ENCODE measurements around the gene MTHFSD.

The MTHFSD gene

DNA sequence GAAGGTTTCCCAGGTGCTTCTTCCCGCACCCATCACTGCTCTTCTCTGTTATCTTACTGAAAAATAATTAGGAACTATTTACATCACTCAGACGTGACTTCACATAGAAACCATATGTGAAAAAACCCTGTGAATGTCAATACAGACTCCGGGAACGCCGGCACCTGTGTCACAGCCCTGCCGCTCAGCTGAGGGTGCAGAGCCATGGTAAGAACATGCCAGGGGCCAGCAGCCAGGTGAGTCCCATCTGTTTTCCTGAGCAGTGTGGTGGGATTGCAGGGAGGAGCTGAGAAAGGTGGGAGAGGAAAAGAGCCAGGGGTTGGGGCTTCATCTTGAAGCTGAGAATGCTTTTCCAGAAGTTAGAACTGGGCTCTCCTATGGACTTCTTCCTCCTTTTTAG, 31.0 kb downstream of the MTHFSD start:
- DNase-seq = no peak

DNA sequence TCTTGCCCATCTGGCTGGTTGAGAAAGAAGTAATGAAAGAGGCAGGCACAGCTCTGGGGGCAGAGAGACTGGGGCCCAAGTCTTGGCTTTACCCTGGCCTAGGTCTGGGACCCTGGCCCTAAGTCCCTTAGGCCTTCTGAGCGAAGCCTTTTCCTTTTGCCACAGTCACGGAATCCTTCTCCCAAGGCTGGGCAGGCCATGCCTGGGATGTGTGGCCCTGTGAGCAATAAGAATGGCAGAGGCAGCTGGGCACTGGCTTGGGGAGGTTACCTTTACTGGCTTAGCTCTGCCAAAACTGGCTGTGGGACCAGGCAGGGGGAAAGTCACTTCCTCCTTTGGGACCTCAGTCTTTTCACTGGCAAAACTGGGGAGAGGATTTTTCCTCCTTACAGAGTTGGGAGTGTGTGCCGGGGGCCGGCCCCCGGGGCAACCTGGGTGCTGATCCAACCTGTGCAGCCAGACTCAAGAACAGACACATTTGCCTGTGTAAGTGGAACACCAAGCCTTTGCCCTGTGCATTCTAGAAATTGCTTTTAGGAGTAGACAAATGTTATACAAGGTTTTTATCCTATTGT, 31.8 kb downstream of the MTHFSD start:
- DNase-seq = no peak

DNA sequence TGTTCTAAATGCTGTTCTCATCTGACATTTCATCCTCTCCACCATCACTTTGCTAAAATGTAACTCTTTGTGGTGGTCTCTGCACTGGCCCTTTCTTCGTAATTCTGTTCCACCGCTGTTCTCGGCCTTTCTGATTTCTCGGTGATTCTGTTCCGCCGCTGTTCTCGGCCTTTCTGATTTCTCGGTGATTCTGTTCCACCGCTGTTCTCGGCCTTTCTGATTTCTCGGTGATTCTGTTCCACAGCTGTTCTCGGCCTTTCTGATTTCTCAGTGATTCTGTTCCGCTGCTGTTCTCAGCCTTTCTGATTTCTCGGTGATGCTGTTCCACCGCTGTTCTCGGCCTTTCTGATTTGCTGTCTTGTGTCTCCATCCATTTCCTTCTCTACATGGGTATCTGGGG, 32.4 kb downstream of the MTHFSD start:
- DNase-seq = no peak

DNA sequence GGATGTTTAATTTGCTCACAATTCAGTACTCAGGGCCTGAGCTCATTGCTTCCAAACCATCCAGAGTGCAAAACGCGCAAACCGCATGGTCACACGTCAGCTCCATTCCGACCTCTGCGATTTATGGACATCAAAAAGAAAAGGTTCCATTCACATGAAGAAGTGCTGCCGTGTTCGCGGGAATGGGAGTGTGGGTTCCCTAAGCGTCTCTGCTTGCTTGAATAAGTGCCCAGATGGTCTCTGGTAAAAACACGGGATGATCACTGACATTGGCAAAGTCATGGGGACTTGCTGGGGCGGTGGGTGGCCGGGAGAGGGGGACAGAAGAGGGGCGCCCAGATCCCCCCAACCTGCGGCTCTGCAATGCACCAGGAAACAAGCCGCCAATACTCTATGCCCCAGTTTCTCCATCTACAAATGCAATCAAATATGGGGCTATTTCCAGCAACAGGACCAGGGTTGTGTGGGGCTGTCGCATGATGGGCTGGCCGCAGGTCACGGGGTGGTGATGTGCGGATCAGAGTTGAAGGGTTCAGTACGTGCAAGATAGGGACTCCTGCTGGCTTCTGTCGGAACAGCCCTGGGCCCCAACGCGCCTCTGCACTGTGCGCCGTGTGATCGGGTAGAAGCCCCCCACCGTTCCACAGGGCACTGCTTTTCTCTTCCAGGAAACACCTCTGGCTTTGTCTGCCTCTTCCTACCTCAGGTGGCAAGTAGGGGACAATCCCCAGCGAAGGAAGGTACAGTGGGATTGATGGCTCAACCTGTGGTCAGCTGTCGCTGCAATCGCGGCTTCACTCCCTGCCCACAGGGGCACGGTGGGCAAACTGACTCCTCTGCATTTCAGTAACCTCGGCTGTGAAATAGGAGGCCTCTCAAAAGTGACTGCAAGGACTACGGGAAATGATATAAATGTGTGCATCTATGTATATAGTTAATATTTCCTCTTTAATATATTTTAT, 33.5 kb downstream of the MTHFSD start:
- DNase-seq = no peak

DNA sequence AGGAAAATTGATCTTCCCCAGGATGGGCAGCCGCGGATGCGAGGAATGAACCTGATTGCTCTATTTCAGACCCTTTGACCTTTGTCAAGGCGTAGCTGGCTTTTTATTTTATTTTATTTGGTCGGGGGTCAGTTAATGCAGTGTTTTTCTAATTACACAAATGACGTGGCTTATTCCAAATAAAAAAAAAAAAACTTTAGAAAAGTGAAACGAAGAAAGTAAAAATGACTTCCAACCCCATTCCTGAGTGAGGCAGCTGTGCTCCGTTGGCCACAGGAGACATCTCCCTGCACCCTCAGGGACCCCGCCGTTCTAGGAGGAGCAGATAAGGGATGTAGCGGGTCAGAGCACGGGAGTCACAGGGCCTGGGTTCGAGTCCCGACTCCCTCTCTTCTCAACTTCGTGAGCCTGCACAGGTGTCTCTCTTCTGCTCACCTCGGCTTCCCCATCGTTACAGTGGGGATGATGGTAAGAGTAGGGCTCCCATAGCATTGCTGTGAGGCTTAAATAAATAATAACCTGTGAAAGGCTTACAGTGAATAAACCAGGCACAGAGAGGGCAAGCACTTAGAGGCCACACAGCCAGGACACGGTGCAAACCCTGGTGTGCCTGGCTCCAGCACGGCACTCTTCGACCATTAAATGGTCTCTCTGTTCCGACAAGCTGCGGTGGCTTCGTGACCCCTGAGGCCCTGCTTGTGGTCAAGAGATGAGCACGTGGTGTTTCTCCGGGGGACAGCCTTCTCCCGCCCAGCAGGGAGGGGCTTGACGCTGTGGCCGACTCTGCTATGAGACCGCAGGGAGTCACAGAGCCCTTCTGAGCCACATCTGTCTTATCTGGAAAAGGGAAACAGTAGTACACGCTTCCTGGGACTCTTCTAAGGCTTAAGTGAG, 34.5 kb downstream of the MTHFSD start:
- DNase-seq = no peak

DNA sequence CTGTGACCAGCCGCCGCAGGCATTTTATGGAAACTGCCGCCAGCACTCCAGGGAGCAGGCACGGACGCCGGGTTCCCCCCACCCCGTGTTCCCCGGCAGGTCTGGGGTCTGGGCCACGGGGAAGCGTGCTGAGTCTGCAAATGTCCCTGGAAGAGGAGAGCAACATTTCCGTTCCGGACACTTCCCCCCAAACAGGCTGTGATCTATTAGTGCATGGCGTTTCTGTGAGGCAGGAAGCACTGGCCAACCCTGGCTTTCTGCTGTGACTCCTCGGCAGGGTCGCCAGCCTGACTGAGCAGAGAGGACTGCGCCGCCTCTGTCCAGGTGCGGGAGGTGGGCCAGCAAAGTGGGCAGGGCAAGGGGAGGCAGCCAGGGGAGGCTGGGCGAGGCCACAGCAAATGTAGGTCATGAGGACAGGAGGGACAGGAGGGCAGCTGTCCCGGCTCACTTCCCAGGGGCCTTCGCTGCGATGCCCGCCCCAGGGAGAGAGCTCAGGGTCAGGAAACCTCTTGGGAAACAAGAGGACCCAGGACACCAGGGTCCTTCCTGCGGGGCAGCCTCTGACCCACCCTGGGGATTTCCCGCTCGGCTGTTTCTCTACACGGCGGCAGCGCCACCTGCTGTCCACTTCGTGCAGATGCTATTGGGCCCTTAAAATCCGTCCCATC, 35.3 kb downstream of the MTHFSD start:
- peak; percentile 50 for DNase-seq

DNA sequence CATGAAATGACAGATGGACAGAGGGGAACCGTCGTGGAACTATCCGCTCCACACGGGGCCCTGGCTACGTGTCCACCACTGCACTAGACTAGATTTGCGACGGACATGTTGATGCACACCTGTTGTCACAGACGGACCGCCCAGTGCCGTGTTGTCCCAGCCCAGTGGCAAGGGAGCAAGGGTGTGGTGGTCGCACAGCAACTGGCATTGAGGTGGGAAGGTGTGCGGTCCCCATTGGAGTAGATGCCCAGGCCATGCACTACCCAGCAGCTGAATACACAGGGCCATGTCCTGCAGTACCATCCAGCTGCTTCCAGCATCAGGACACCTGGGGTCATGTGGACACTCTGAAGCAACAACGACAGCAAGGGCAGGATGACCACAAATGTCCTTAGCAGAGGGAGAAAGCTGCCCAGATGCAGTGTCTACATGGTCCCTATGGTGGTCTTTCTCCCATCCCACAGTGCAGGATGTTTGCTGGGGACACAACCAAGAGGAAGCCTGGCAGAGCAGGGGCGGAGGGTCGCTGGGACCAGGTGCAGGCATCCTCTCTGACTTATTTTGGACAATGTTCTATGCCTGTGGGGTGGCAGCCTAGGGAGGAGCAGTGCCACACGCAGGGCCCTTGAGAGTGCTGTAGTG, 35.9 kb downstream of the MTHFSD start:
- no peak for DNase-seq

DNA sequence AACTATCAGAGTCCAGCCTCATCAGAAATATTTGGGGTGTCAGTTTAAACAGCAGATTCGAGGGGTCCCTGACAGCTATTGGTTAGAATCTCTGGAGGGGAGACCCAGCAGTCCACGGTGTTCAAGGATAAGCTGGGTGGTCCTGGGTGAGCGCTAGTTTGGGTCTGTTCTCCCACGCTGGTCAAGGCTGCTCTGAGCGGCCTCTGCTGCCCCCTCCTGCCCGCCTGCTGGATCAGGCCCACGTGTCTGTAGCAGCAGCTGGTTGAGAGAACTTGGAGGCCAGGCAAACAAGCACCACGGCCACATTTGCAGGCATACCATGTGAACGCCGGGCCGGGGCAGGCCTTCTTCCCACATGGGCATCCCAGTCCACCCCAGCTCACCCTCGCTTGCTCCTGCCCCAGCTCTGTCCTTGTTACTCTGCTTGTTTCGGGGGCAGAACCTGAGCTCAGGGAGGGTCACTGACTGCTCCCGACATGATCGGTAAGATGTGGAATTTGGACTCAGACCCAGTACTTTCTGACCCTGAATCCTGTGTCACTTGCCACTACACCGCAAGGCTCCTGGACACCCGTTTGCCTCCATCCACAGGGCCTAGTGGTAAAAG, 37.3 kb downstream of the MTHFSD start:
- peak; percentile 3 for DNase-seq

DNA sequence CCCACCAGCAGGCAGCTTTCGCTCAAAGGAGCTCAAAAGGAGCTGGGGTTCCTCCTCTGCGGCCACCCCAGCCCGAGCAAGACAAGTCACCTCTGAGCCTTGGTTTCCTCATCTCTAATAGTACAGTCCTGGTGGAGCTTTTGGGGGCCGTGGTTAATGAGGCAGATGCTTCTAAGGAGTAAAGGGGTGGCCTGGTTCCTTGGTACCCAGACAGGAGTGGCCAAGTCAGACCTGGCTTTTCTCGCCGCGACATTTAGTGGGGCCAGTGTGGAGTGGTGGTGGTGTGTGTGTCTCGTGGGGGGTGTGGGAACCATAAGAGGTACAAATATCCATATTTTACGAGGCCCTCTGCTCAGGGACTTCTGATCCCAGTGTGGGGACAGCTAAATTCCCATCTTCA, 38.0 kb downstream of the MTHFSD start:
- DNase-seq = no peak

DNA sequence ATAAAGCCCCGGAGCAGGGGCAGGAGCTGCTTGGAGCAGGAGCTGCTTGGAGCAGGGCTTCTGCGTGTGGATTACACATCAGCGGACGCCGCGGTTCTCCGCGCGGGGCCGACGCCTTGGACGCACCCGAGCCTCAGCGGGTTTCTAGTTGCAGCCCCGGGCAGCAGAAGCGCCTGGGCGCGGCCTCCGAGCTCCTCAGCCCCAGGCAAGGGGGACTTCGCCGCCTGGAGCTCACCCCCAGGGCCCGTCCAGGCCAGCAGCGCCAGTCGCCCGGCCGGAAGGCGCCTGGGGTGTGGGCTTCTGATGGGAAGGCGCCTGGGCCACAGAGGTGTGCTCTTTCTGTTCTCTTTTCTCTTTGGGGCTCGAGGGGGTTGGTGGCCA, 38.4 kb downstream of the MTHFSD start:
- no peak for DNase-seq

DNA sequence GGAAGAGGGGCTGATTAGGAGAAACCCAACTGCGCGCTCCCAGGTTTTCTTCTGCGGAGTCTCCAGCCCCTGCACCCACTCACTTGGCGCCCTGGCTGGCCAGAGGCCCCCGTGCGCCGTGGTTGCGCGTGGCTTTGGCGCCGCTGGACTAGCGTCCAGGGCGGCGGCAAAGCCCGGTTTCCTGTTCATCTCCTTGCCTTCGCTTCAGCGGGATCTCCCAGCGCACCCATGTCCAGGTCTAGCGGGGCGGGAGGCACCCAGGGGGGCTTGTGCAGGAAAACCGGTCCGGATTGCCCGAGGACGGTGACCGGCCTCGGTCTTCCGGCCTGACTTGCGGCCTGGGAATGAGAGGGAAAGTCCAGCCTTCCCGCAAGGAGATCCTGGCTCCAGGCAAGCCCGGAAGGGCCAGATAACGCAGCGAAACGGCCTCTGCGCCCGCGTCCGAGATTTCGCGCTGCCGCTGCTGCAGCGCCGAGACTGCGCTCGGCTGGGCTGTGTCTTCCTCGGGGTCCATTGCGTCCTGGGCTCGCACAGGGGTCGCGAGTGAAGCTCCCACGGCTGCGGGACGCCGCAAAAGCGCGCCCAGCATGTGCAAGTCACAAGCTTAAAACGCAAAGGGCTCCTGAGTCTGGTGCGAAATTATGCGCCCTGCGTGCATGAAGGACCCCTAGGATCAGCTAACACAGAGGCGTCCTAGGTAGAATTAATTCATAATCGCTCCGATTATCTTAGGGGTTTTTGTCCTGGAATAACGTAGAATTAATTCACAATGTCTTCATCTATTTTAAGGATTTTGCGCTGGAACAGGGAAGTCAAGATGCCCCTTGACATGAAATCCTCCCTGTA, 39.0 kb downstream of the MTHFSD start:
- no peak for DNase-seq

DNA sequence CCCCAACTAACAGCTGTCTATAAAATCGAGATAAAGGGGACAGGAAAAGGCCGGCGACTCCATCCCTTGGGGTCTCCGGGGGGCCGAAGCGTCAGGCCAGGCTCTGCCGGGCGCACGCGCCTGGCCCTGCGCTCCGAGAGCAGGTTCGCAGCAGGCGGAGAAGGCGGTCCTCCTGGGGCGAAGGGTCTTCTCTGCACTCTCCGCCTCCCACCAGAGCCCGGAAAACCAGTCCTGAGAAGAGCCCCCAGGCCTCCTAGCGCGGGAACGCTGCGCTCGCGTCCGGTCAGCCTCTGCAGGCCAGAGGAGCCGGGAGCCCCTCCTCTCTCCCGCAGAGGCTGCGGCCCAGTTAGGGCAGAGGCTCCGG, 39.6 kb downstream of the MTHFSD start:
- DNase-seq = no peak

DNA sequence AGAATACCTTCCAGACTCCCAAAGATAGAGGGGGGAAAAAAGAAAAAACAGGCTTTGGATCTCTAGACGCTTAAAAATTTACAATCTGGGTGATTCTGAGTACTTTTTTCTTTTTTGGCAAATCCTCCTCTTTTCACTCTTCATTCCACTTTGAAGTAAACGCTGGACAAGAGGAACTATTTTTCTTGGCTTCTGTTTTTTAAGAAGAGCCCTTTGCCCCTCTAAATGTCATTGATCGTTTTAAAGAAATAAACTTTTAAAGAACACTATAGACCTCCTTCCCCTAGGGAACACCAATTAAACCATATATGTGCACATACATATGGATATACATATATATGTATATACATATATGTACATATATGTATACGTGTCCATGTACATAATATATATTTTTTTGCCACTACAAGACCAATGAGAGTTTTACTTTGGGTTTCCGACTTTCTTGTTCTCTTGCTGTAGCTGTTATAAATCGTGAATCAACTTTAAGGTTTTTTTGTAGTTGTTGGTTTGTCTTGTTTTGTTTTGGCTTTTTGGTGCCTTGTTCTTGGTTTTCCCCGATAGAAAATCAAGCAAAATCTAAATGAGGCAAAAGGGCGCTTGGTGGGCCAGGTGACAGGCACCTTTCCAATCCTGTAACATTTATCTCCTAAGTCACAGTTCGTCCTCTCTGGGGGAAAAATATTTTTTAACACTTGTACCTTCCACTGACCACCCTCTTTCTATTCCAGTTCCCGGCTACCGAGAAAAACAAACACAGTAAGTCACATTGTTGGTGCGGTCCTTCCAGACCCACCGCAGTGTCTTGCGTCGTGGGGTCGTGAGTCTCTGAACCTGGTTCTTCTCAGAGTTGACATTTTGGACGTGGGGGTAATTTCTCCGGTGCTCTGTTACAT, 40.3 kb downstream of the MTHFSD start:
- no peak for DNase-seq

DNA sequence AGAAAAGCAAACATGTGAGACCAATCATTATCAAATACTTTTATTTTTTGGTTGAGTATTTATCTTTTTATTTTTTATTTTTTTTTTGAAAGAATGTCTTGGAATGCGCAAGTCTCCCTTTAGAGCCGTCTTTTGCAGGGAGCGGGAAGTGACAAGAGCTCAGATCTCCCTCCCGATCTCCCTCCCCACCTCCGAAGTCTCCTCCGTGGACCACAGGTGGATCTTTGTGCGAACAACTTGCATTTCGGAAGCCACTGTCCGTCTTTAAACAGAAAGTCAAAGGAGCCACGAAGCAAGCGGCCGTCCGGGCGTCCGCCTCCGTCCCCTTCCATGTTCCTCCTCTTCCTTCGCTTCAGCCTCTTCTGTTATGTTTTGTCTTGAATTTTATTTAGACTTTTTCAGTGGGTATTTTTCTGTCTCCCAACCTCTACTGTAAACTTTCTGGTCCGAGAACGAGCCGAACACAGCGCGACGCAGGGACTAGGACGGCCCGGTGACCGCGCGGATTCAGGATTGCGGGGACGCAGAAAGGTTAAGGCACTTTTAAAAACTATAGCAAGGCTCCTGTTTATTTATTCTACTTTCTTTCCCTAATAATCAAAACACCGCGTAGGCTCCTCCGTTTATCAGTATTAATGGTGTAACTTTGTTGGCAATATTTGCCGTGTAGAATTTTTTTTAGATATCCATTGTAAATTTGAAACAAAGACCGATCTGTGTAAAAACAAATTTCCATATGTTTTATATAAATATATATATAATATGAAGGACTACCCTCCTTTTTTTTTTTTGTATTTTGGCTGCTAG, 41.4 kb downstream of the MTHFSD start:
- DNase-seq = no peak

DNA sequence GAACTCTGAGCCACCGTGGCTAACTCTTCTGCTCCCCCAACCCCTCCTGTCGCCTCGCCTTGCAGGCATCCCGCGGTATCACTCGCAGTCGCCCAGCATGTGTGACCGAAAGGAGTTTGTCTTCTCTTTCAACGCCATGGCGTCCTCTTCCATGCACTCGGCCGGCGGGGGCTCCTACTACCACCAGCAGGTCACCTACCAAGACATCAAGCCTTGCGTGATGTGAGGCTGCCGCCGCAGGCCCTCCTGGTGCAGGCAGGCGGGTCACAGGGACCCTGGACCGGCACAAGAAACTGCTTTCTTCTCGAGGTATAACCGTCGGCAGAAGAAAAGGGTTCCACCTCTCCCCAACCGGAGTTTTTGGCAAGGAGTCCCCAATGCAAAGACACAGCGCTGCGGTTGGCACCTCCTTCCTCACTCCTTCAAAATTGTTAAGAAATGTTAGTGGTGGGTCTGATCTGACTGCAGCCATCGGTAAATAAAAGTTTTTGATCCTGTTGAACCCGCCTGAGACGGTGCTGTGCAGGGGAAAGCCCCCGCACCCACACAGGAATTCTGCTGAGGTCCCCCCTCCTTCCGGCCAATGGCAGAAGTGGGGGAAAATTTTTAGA, 42.1 kb downstream of the MTHFSD start:
- no peak for DNase-seq

DNA sequence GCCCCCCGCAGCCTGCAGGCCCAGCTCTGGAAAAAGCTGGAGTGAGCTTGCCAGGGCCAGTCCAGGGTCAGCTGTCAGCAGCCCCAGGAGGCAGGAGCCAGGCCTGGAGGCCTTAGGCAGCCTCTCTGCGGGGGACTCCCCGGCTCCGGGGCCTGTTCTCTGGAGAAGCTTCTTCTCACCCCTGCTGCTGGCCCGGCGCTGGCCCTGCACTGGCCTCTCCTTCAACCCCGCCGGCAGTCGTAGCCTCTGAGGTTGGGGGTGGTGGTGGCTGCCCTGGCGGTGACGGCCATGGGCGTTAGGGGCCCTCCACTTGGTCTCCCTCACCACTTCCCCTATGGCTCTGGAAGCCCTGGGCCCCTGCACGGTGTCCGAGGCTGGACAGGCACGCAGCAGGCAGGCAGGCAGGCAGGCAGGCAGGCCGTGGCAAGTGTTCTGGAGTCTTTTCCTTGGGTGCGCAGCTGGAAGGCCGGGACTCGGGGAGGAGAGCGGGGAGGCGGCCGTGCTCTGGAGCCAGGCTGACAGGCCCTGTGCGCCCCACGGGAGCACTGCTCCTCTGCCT, 42.7 kb downstream of the MTHFSD start:
- no peak for DNase-seq

DNA sequence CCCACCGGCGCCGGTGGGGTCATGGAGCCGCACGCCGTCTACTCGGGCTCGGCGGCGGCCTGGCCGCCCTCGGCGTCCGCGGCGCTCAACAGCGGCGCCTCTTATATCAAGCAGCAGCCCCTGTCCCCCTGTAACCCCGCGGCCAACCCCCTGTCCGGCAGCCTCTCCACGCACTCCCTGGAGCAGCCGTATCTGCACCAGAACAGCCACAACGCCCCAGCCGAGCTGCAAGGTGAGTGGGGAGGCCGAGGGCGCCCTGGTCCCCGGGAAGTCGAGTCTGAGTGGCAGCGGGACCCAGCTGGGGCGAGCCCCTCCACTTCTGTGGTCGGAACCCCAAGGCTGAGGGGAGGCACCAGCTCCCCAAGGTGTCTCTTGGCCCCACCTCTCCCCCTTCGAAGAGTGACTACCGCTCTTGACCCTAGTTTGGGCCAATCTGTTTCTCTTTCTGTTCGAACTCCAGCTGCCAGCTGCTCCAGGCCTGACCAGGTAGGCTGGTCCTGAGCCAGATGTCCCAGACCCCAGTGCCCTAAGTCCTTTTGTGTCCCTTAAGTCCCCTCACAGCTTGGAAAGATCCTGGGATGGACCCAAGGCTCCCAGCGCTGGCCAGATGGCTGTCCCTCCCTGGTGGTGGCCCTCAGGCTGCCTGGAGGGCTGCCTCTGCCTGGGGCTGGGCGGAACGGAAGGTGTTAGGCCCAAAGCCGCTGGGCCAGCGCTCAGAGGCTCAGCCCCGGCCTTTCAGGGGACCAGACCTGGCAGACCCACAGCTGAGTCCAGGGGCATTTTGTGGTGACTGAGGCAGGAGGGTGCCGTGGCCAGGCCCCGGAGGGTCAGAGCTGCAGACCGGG, 43.5 kb downstream of the MTHFSD start:
- DNase-seq = no peak

Data from CD4-positive, alpha-beta T cell treated with Interleukin-17A for 1 hour (primary cell).